ENCODE results near the gene PPP1R12A.

DNA sequence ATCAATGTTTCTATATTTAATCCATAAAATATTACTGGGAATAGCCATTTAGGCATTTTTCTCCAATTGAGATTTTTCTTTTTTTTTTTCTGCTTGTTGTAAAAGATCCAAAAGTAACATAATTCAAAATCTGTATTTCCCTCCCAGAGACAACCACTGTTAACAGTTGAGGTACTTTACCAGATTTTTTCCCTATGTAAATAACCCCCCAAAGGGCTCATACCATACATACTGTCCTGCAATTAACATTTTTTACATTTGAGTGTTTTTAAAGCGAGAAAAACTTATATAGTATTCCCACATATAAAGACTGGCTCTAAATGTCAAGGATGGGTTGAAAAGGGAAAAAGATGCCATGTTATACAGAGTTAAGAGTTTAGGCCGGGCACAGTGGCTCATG is 18.1 kb downstream of the PPP1R12A start:
- TF ChIP-seq, protein P1, sequence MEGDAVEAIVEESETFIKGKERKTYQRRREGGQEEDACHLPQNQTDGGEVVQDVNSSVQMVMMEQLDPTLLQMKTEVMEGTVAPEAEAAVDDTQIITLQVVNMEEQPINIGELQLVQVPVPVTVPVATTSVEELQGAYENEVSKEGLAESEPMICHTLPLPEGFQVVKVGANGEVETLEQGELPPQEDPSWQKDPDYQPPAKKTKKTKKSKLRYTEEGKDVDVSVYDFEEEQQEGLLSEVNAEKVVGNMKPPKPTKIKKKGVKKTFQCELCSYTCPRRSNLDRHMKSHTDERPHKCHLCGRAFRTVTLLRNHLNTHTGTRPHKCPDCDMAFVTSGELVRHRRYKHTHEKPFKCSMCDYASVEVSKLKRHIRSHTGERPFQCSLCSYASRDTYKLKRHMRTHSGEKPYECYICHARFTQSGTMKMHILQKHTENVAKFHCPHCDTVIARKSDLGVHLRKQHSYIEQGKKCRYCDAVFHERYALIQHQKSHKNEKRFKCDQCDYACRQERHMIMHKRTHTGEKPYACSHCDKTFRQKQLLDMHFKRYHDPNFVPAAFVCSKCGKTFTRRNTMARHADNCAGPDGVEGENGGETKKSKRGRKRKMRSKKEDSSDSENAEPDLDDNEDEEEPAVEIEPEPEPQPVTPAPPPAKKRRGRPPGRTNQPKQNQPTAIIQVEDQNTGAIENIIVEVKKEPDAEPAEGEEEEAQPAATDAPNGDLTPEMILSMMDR (conservative IDR thresholded peaks at IDR 0.05): no peak
- TF ChIP-seq EZH2 (IDR thresholded peaks at IDR 0.05; ENCODE audit: low read depth): no peak

Data from PC-9 (cell line).